H9 (cell line): Measurements from ENCODE around the gene GLB1L. TPM values are rescaled to one million over a fixed set of nuclear protein-coding genes. Genes with fewer than 3 reads are reported as not detected.

Source experiments
- DNase-seq: peaks from one replicate; pipeline ENCODE4 v3.0.0-alpha.2; 2017
- H2AFZ ChIP-seq: one replicate; pipeline ENCODE4 v1.6.1; 2013; ENCODE audit warnings: mild to moderate bottlenecking, low read length, control low read depth, moderate library complexity
- H2AK5ac ChIP-seq: 2 replicates; pipeline ENCODE4 v1.6.1; 2013; ENCODE audit warnings: low read length, control low read depth, mixed read lengths; ENCODE audit not compliant: insufficient read length
- H2BK120ac ChIP-seq: one replicate; pipeline ENCODE4 v1.6.1; 2013; ENCODE audit warnings: low read depth, mild to moderate bottlenecking, low read length, control low read depth, inconsistent platforms; ENCODE audit not compliant: poor library complexity, severe bottlenecking
- H2BK12ac ChIP-seq: 2 replicates; pipeline ENCODE4 v1.6.1; 2013; ENCODE audit warnings: low read length, control low read depth, mixed read lengths, low read depth; ENCODE audit not compliant: insufficient read length
- H2BK15ac ChIP-seq: 2 replicates; pipeline ENCODE4 v1.6.1; 2013; ENCODE audit warnings: low read depth, low read length, control low read depth
- H2BK20ac ChIP-seq: one replicate; pipeline ENCODE4 v1.6.1; 2013; ENCODE audit warnings: low read depth, mild to moderate bottlenecking, low read length, control low read depth, inconsistent platforms; ENCODE audit not compliant: poor library complexity, severe bottlenecking
- H2BK5ac ChIP-seq: 2 replicates; pipeline ENCODE4 v1.6.1; 2013; ENCODE audit warnings: low read length, control low read depth, mixed read lengths; ENCODE audit not compliant: insufficient read length
- H3K14ac ChIP-seq: 2 replicates; pipeline ENCODE4 v1.6.1; 2013; ENCODE audit warnings: low read length, control low read depth; ENCODE audit not compliant: insufficient read depth
- H3K18ac ChIP-seq: 2 replicates; pipeline ENCODE4 v1.6.1; 2013; ENCODE audit warnings: low read depth, mild to moderate bottlenecking, mixed read lengths, low read length, control low read depth; ENCODE audit not compliant: insufficient read length
- H3K23ac ChIP-seq: 2 replicates; pipeline ENCODE4 v1.6.1; 2013; ENCODE audit warnings: low read length, control low read depth, mixed read lengths, low read depth; ENCODE audit not compliant: insufficient read length
- H3K23me2 ChIP-seq: 2 replicates; pipeline ENCODE4 v1.6.1; 2013; ENCODE audit warnings: low read depth, mild to moderate bottlenecking, mixed read lengths, low read length, control low read depth; ENCODE audit not compliant: insufficient read length, poor library complexity, severe bottlenecking
- H3K27ac ChIP-seq: 2 replicates; pipeline ENCODE4 v1.5.1; 2013; ENCODE audit warnings: low read length, control low read depth, mixed read lengths, low read depth; ENCODE audit not compliant: insufficient read length
- H3K27me3 ChIP-seq: 2 replicates; pipeline ENCODE4 v1.6.1; 2013; ENCODE audit warnings: low read length, control low read depth, inconsistent platforms; ENCODE audit not compliant: insufficient read depth
- H3K4ac ChIP-seq: 2 replicates; pipeline ENCODE4 v1.6.1; 2013; ENCODE audit warnings: low read depth, mild to moderate bottlenecking, control low read depth, inconsistent platforms, low read length, moderate library complexity
- H3K4me1 ChIP-seq: 2 replicates; pipeline ENCODE4 v1.6.1; 2013; ENCODE audit warnings: low read length, control low read depth, inconsistent platforms; ENCODE audit not compliant: insufficient read depth
- H3K4me2 ChIP-seq: 2 replicates; pipeline ENCODE4 v1.6.1; 2013; ENCODE audit warnings: low read length, control low read depth, mixed read lengths; ENCODE audit not compliant: insufficient read length, insufficient read depth
- H3K56ac ChIP-seq: 2 replicates; pipeline ENCODE4 v1.6.1; 2013; ENCODE audit warnings: low read depth, mild to moderate bottlenecking, mixed read lengths, low read length, control low read depth; ENCODE audit not compliant: insufficient read length
- H3K79me1 ChIP-seq: 2 replicates; pipeline ENCODE4 v1.6.1; 2013; ENCODE audit warnings: low read depth, mild to moderate bottlenecking, moderate library complexity, low read length, control low read depth, inconsistent platforms; ENCODE audit not compliant: insufficient read depth, poor library complexity, severe bottlenecking
- H3K79me2 ChIP-seq: 2 replicates; pipeline ENCODE4 v1.6.1; 2013; ENCODE audit warnings: low read length, control low read depth, inconsistent platforms; ENCODE audit not compliant: insufficient read depth
- H3K9ac ChIP-seq: 2 replicates; pipeline ENCODE4 v1.6.1; 2013; ENCODE audit warnings: low read length, control low read depth, mixed read lengths; ENCODE audit not compliant: insufficient read length; ENCODE audit errors: extremely low read depth
- H3K9me3 ChIP-seq: one replicate; pipeline ENCODE4 v1.6.1; 2013; ENCODE audit warnings: low read depth, low read length, inconsistent platforms; ENCODE audit not compliant: control insufficient read depth
- H3T11ph ChIP-seq: one replicate; pipeline ENCODE4 v1.6.1; 2013; ENCODE audit warnings: mild to moderate bottlenecking, low read length, control low read depth, inconsistent platforms
- H4K20me1 ChIP-seq: one replicate; pipeline ENCODE4 v1.6.1; 2013; ENCODE audit not compliant: control insufficient read depth, insufficient read length, insufficient read depth
- H4K5ac ChIP-seq: 2 replicates; pipeline ENCODE4 v1.6.1; 2013; ENCODE audit warnings: low read depth, mild to moderate bottlenecking, mixed read lengths, low read length, control low read depth; ENCODE audit not compliant: insufficient read length
- H4K8ac ChIP-seq: replicated peaks from 2 replicates; pipeline ENCODE4 v1.6.1; 2013; ENCODE audit warnings: low read length, control low read depth, mixed read lengths, low read depth; ENCODE audit not compliant: insufficient read length
- H4K91ac ChIP-seq: 2 replicates; pipeline ENCODE4 v1.6.1; 2013; ENCODE audit warnings: low read depth, mild to moderate bottlenecking, moderate library complexity, mixed read lengths, low read length, control low read depth; ENCODE audit not compliant: insufficient read length
- H3K27ac Mint-ChIP-seq, 3 experiments: 2 replicates in 2 of 3; 3 replicates in 1 of 3; pipeline ENCODE4 v1.8.0; 2020 to 2021; ENCODE audit warnings: mixed read lengths in 3 of 3, mild to moderate bottlenecking in 1 of 3, moderate library complexity in 1 of 3
- H3K27me3 Mint-ChIP-seq: 2 replicates; pipeline ENCODE4 v1.8.0; 2021; ENCODE audit warnings: low read depth, mild to moderate bottlenecking, moderate library complexity, mixed read lengths
- H3K36me3 Mint-ChIP-seq, 3 experiments: 2 replicates in 2 of 3; 3 replicates in 1 of 3; pipeline ENCODE4 v1.8.0; 2020 to 2021; ENCODE audit warnings: low read depth in 3 of 3, mixed read lengths in 3 of 3; ENCODE audit not compliant: insufficient read depth in 1 of 3
- H3K4me1 Mint-ChIP-seq, 2 experiments: 2 replicates each; pipeline ENCODE4 v1.8.0; 2020; ENCODE audit warnings: mixed read lengths in 2 of 2
- H3K4me3 Mint-ChIP-seq, 2 experiments: 2 replicates in 1 of 2; 3 replicates in 1 of 2; pipeline ENCODE4 v1.8.0; 2020 to 2021; ENCODE audit warnings: mild to moderate bottlenecking in 2 of 2, mixed read lengths in 2 of 2, moderate library complexity in 1 of 2
- H3K9me3 Mint-ChIP-seq, 2 experiments: 2 replicates in 1 of 2; 3 replicates in 1 of 2; pipeline ENCODE4 v1.8.0; 2020; ENCODE audit warnings: mild to moderate bottlenecking in 2 of 2, mixed read lengths in 2 of 2, moderate library complexity in 1 of 2
- CTCF ChIP-seq: fragments of 200-600 bp; sonication (generic); conservative IDR thresholded peaks from 3 replicates; pipeline ENCODE4 v1.8.0; 2021; ENCODE audit warnings: antibody characterized with exemption, mild to moderate bottlenecking
- WGBS: extraction: QIAGEN DNeasy Blood & Tissue Kit; methylation state at CpG from one replicate; pipeline ENCODE4 v1.1.7; 2013; ENCODE audit warnings: missing lambda C conversion rate, low lambda C conversion rate, mixed read lengths; ENCODE audit not compliant: insufficient read length; ENCODE audit errors: extremely low coverage; 5-methylcytosine and 5-hydroxymethylcytosine counted together
- total RNA-seq: library from RNA; stranded (reverse); gene quantifications from 2 replicates; pipeline ENCODE4 v1.2.1, GENCODE V29; 2021

The GLB1L gene
- total RNA-seq, 1 experiment from 2014 or later = 6.5 TPM

DNA sequence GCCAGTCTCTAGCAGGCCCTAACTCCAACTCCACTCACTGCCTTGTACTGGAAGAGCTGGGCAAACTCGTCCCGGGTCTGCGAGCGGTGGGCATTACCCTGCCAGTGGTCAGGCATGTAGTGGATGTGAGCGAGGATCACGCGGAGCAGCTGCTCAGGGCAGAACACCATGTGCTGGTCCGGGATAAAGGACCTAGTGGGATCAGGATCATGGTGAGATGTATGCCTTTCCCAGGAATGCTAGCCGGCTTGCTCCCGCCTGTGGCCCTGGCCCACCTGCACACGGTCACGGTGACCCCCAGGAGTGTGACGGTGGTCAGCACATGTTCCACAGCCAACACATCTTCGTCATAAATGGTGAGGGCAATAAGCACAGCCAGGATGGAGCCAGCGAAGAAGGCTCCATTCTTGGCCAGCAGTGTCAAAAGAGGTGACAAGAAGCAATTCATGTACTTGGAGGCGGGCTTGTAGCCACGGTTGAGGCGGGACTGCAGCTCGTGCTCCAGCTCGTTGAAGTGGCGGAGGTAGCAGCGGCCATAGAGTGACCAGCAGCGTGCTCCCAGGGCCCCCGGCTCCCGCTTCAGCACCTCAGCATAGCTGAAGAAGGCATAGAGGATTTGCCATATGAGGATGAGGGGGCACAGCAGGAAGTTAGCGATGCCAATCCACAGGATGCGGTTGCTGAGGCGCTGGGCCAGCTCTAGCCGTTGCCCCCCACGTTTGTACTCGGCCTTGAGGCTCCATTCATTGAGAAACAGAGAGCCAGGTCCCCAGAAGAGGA, 21.2 kb downstream of the GLB1L start:
- H2AK5ac ChIP-seq = no peak overlapping the region
- H2BK20ac ChIP-seq = no peak overlapping the region
- H2AFZ ChIP-seq = no peak overlapping the region
- no peaks in the 10 kb centered on the region for H3K79me1 ChIP-seq
- no peaks in the 10 kb centered on the region for H3K4me1 ChIP-seq
- H3K4me2 ChIP-seq = no peak overlapping the region
- no peak for TF ChIP-seq CTCF
- H2BK120ac ChIP-seq = no peak overlapping the region
- no peak overlapping the region for H4K5ac ChIP-seq
- no peak overlapping the region for H2BK15ac ChIP-seq
- Mint-ChIP-seq H3K4me3 (no peak overlapping the region), H3K4me1 (peaks cover 14% of the 10 kb centered on the region in 2 experiments), H3K27me3 (peaks cover 3% of the 10 kb centered on the region; the same call in 1 of the 2 replicates), H3K9me3 (no peaks in the 10 kb centered on the region), H3K27ac (no peak overlapping the region; a peak in 1 of 7 replicates), H3K36me3 (peaks cover 31 to 68% (median 64%) of the 10 kb centered on the region in 3 experiments)
- H3K79me2 ChIP-seq = no peaks in the 10 kb centered on the region
- no peaks in the 10 kb centered on the region for H3K27me3 ChIP-seq
- no peak overlapping the region for H4K8ac ChIP-seq
- no peak overlapping the region for H3K14ac ChIP-seq
- no peak overlapping the region for H3T11ph ChIP-seq
- no peak overlapping the region for H3K9ac ChIP-seq
- H3K23ac ChIP-seq = no peak overlapping the region
- no peak overlapping the region for H4K91ac ChIP-seq
- no peak overlapping the region for H2BK5ac ChIP-seq
- no peaks in the 10 kb centered on the region for H4K20me1 ChIP-seq
- no CpG with 5 or more reads among the region's 31 CpGs for WGBS
- H3K56ac ChIP-seq = no peak overlapping the region
- DNase-seq = no peak
- no peak overlapping the region for H3K4ac ChIP-seq
- H3K23me2 ChIP-seq = no peaks in the 10 kb centered on the region
- no peak overlapping the region for H3K18ac ChIP-seq
- no peaks in the 10 kb centered on the region for H3K9me3 ChIP-seq
- H2BK12ac ChIP-seq = no peak overlapping the region
- H3K27ac ChIP-seq = no peak overlapping the region
